HEK293 (cell line): ENCODE data around the gene ADAMTS13.

Source experiments
- FEZF1 ChIP-seq: fragments of 450-650 bp; formaldehyde crosslinking; IDR thresholded peaks from 2 replicates; pipeline ENCODE4 v1.5.1; 2016; ENCODE audit warnings: missing biosample characterization, missing genetic modification characterization
- MYNN ChIP-seq: fragments of 450-650 bp; formaldehyde crosslinking; IDR thresholded peaks from 2 replicates; pipeline ENCODE4 v1.5.1; 2016; ENCODE audit warnings: missing biosample characterization, missing genetic modification characterization, borderline replicate concordance
- OVOL3 ChIP-seq: fragments of 450-650 bp; formaldehyde crosslinking; IDR thresholded peaks from 2 replicates; pipeline ENCODE4 v1.5.1; 2016; ENCODE audit warnings: missing biosample characterization, missing genetic modification characterization
- PRDM10 ChIP-seq: fragments of 450-650 bp; formaldehyde crosslinking; IDR thresholded peaks from 2 replicates; pipeline ENCODE4 v1.5.1; 2016; ENCODE audit warnings: missing biosample characterization, missing genetic modification characterization
- PRDM6 ChIP-seq: fragments of 450-650 bp; formaldehyde crosslinking; IDR thresholded peaks from 2 replicates; pipeline ENCODE4 v1.5.1; 2017; ENCODE audit warnings: missing biosample characterization, missing genetic modification characterization
- TSHZ1 ChIP-seq: fragments of 450-650 bp; formaldehyde crosslinking; IDR thresholded peaks from 2 replicates; pipeline ENCODE4 v1.5.1; 2016; ENCODE audit warnings: missing biosample characterization, missing genetic modification characterization, borderline replicate concordance
- YY1 ChIP-seq: fragments of 450-650 bp; formaldehyde crosslinking; IDR thresholded peaks from 2 replicates; pipeline ENCODE4 v1.5.1; 2018; ENCODE audit warnings: missing biosample characterization, missing genetic modification characterization
- ZFP69B ChIP-seq: fragments of 450-650 bp; formaldehyde crosslinking; IDR thresholded peaks from 2 replicates; pipeline ENCODE4 v1.5.1; 2016; ENCODE audit warnings: missing biosample characterization, missing genetic modification characterization
- ZNF132 ChIP-seq: fragments of 450-650 bp; formaldehyde crosslinking; IDR thresholded peaks from 2 replicates; pipeline ENCODE4 v1.5.1; 2017; ENCODE audit warnings: missing biosample characterization, missing genetic modification characterization, borderline replicate concordance
- ZNF175 ChIP-seq: fragments of 450-650 bp; formaldehyde crosslinking; IDR thresholded peaks from 2 replicates; pipeline ENCODE4 v1.5.1; 2016; ENCODE audit warnings: missing biosample characterization, missing genetic modification characterization
- ZNF266 ChIP-seq: fragments of 450-650 bp; formaldehyde crosslinking; IDR thresholded peaks from 2 replicates; pipeline ENCODE4 v1.5.1; 2016; ENCODE audit warnings: missing biosample characterization, missing genetic modification characterization, low read depth
- ZNF362 ChIP-seq: fragments of 450-650 bp; formaldehyde crosslinking; IDR thresholded peaks from 2 replicates; pipeline ENCODE4 v1.5.1; 2016; ENCODE audit warnings: missing biosample characterization, missing genetic modification characterization
- ZNF514 ChIP-seq: fragments of 450-650 bp; formaldehyde crosslinking; IDR thresholded peaks from 2 replicates; pipeline ENCODE4 v1.5.1; 2016; ENCODE audit warnings: missing biosample characterization, missing genetic modification characterization
- ZNF639 ChIP-seq: fragments of 450-650 bp; formaldehyde crosslinking; IDR thresholded peaks from 2 replicates; pipeline ENCODE4 v1.5.1; 2016; ENCODE audit warnings: missing biosample characterization, missing genetic modification characterization
- TF ChIP-seq, protein P1 (sequence below): fragments of 450-650 bp; formaldehyde crosslinking; IDR thresholded peaks from 2 replicates; pipeline ENCODE4 v1.5.1; 2016; ENCODE audit warnings: missing biosample characterization, missing genetic modification characterization, low read depth
- TF ChIP-seq, protein P2 (sequence below): fragments of 450-650 bp; formaldehyde crosslinking; IDR thresholded peaks from 2 replicates; pipeline ENCODE4 v1.5.1; 2016; ENCODE audit warnings: missing biosample characterization, missing genetic modification characterization, borderline replicate concordance

The ADAMTS13 gene

DNA sequence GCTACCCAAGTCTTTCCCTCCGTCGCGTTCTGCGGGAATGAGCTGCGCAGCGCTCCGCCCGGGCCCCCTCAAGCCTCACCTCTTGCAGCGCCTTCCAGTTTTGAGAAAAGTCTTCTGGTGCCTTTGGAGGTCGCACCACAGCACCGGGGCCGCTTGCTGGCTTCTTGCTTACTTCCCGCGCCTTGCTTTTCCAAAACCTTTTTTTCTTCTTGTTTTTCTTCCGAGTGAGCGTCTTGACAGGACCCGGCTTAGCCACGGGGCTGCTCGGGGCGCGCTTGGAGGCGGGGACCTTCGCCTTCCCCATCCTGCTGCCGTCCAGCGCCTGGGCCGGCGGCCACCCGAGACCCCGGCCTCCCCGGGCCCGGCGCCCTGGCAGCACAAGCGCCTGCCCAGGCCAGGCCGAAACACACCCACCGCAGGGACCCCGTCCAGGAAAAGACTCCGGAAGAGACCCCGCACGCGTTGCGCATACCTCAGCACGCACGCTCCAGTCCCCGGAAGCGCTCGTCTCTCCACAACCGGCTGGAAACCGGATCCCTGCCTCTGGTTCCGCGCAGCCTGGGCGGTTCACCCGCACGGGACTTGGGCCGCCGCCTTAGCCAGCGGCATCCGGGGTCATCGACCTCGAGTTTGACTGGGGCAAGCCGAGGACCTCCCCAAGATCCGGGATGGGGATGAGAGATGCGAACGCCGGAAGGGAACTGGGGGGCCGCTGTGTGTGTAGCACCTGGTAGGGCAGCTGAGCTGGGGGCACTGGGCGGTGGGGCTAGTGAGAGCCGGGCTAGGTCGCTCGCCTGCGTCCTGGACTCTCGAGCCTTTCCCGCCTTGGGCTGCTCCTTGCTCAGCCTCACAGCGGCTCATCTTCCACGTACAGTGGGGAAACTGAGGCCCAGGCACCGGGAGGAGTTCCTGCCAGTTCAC lies 4.4 kb upstream of the ADAMTS13 start, which contains the start of gene REXO4 (continued):
- TF ChIP-seq PRDM10: peak; percentile 94
- no peak for TF ChIP-seq PRDM6 (tag by site-specific recombination)
- no peak for TF ChIP-seq ZNF175
- no peak for TF ChIP-seq ZNF266 (tag by site-specific recombination)
- peak; percentile 93 for TF ChIP-seq ZFP69B (tag by site-specific recombination)
- TF ChIP-seq ZNF362 (tag by site-specific recombination): peak; percentile 42; the same call in 1 of the 2 replicates
- peak; percentile 94 for TF ChIP-seq OVOL3 (tag by site-specific recombination)
- TF ChIP-seq, protein P1, sequence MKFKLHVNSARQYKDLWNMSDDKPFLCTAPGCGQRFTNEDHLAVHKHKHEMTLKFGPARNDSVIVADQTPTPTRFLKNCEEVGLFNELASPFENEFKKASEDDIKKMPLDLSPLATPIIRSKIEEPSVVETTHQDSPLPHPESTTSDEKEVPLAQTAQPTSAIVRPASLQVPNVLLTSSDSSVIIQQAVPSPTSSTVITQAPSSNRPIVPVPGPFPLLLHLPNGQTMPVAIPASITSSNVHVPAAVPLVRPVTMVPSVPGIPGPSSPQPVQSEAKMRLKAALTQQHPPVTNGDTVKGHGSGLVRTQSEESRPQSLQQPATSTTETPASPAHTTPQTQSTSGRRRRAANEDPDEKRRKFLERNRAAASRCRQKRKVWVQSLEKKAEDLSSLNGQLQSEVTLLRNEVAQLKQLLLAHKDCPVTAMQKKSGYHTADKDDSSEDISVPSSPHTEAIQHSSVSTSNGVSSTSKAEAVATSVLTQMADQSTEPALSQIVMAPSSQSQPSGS (tag by site-specific recombination): peak; percentile 62; the same call in 1 of the 2 replicates
- no peak for TF ChIP-seq ZNF514 (tag by site-specific recombination)
- peak; percentile 100 for TF ChIP-seq ZNF639 (tag by site-specific recombination)
- 0 out of 2 replicates have a peak, but pooled peaks have one; percentile 57 for TF ChIP-seq MYNN (tag by site-specific recombination)
- TF ChIP-seq FEZF1: peak; percentile 76
- TF ChIP-seq ZNF132 (tag by site-specific recombination): no peak
- peak; percentile 82 for TF ChIP-seq TSHZ1
- peak; percentile 88 for TF ChIP-seq YY1 (tag by site-specific recombination)
- TF ChIP-seq, protein P2, sequence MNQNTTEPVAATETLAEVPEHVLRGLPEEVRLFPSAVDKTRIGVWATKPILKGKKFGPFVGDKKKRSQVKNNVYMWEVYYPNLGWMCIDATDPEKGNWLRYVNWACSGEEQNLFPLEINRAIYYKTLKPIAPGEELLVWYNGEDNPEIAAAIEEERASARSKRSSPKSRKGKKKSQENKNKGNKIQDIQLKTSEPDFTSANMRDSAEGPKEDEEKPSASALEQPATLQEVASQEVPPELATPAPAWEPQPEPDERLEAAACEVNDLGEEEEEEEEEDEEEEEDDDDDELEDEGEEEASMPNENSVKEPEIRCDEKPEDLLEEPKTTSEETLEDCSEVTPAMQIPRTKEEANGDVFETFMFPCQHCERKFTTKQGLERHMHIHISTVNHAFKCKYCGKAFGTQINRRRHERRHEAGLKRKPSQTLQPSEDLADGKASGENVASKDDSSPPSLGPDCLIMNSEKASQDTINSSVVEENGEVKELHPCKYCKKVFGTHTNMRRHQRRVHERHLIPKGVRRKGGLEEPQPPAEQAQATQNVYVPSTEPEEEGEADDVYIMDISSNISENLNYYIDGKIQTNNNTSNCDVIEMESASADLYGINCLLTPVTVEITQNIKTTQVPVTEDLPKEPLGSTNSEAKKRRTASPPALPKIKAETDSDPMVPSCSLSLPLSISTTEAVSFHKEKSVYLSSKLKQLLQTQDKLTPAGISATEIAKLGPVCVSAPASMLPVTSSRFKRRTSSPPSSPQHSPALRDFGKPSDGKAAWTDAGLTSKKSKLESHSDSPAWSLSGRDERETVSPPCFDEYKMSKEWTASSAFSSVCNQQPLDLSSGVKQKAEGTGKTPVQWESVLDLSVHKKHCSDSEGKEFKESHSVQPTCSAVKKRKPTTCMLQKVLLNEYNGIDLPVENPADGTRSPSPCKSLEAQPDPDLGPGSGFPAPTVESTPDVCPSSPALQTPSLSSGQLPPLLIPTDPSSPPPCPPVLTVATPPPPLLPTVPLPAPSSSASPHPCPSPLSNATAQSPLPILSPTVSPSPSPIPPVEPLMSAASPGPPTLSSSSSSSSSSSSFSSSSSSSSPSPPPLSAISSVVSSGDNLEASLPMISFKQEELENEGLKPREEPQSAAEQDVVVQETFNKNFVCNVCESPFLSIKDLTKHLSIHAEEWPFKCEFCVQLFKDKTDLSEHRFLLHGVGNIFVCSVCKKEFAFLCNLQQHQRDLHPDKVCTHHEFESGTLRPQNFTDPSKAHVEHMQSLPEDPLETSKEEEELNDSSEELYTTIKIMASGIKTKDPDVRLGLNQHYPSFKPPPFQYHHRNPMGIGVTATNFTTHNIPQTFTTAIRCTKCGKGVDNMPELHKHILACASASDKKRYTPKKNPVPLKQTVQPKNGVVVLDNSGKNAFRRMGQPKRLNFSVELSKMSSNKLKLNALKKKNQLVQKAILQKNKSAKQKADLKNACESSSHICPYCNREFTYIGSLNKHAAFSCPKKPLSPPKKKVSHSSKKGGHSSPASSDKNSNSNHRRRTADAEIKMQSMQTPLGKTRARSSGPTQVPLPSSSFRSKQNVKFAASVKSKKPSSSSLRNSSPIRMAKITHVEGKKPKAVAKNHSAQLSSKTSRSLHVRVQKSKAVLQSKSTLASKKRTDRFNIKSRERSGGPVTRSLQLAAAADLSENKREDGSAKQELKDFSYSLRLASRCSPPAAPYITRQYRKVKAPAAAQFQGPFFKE (tag by site-specific recombination): peak; percentile 92; the same call in 1 of the 2 replicates
